ENCODE measurements around the gene AOC2.

GRCh38 chr17:42857389-42857788 lies 13.0 kb downstream of the AOC2 start:
- TF ChIP-seq CTCF (IDR thresholded peaks at IDR 0.05) (no peak), POLR2A (IDR thresholded peaks at IDR 0.05) (no peak)
